GM21447 (cell line): Measurements from ENCODE around the gene STAG2.
"Not testable (repeated sequence)": the region's sequence is repeated elsewhere in the genome, so short reads cannot be mapped to it uniquely, and the experiment has no call there.

Experiments used
- ATAC-seq: cut with Tn5 transposase; IDR thresholded peaks from one replicate; pipeline ENCODE4 v1.9.1; 2021; ENCODE audit not compliant: unreplicated experiment

STAG2 gene

DNA sequence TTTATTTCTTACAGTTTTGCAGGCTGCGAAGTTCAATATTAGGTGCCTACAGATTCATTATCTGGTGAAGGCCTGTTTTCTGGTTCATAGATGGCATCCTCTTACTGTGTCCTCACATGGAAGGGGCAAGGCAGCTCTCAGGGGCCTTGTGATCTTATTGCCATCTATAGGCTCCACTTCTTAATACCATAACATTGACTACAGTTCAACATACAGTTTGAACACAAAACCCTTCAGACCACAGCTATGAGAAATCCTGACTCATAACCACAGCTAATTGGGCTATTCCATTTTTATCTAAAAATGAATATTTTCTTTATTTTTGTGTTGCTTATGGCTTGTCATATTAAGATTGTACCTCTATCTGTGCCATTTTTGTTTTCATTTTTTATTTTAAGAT, 72.3 kb downstream of the STAG2 start:
- ATAC-seq = no peak

DNA sequence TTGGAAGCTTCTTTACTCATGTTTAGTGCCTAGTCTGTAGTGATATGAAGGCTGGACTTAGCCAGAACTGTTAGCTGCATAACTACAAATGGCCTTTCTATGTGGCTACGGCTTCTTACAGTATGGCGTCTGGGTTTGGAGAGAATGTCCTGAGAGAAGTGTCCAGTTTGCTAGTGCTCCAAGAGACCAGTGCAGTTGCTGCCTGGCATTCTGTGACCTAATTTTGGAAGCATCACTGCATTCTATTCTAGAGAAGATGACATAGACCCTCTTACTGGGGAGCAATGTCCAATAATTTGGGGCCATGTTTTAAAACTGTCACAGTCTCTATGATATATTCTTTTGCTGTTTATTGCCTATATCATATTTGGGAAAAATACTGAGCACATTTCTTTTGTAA, 74.2 kb downstream of the STAG2 start:
- ATAC-seq = no peak

DNA sequence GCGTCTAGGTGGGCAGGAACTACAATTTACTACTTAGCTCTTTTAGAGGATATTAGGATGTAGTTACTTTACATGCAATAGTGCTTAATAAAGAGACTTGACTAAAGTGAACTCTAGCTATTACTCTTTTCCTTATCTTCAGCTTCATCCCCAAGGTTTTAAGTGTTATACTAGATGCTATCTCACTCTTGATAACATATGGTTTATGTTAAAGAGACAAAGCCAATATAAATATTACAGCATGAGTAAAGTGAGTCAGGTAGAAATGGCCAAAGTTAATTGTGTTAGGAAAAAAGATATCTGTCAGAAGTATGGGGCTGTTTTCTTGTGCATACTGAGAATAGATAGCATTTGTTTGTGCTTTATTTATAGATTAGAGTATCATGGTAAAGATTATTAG, 80.5 kb downstream of the STAG2 start:
- ATAC-seq = no peak

DNA sequence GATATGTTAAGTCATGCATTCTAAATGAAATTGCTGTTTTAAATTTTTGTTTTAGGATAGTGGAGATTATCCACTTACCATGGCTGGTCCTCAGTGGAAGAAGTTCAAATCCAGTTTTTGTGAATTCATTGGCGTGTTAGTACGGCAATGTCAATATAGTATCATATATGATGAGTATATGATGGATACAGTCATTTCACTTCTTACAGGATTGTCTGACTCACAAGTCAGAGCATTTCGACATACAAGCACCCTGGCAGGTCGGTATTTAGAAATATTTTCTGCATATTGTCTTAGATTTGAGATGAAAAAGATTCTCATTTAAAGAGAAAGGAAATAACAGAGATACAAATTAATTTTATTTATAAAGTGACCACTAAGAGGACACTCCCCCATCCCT, 83.6 kb downstream of the STAG2 start:
- ATAC-seq = no peak

DNA sequence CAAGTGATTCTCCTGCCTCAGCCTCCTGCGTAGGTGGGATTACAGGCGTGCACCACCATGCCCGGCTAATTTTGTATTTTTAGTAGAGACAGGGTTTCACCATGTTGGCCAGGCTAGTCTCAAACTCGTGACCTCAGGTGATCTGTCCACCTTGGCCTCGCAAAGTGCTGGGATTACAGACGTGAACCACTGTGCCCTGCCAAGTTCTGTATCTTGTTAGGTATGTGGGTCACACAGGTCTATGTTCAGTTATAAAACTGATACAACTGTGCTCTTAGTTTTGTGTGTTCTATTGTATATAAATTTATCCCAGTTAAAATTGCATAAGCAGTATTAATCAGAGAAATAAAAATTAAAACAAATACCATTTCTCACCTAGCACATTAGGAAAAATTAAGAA, 122.9 kb downstream of the STAG2 start:
- ATAC-seq = not testable (repeated sequence)

DNA sequence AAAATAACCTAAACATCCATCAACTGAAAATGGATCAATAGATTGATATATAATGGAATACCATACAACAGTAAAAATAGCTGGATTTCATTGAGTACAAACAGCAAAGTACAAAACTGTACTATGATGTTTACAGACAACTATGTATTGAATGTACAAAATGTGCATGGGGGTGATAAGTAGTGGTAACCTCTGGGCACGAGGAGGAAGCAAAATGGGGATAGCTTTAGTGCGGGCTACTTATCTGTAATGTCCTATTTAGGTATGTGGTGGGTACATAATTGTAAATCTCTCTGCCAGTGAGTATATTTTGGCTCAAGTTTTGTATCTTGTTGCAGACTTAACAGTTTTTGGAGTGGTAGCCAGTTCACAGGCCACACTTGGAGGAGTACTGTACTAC, 123.6 kb downstream of the STAG2 start:
- ATAC-seq = no peak

DNA sequence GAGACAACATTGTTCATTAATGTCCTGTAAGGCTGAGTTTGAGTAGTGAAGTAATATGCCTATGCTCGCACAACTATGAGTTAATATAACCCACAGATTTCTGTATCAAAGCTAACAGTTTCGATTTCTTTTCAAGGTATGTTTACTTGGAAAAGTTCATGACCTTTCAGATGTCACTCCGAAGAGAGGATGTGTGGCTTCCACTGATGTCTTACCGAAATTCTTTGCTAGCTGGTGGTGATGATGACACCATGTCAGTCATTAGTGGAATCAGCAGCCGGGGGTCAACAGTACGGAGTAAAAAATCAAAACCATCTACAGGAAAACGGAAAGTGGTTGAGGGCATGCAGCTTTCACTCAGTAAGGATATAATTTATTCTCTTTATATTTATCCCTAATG, 124.9 kb downstream of the STAG2 start:
- ATAC-seq = no peak

DNA sequence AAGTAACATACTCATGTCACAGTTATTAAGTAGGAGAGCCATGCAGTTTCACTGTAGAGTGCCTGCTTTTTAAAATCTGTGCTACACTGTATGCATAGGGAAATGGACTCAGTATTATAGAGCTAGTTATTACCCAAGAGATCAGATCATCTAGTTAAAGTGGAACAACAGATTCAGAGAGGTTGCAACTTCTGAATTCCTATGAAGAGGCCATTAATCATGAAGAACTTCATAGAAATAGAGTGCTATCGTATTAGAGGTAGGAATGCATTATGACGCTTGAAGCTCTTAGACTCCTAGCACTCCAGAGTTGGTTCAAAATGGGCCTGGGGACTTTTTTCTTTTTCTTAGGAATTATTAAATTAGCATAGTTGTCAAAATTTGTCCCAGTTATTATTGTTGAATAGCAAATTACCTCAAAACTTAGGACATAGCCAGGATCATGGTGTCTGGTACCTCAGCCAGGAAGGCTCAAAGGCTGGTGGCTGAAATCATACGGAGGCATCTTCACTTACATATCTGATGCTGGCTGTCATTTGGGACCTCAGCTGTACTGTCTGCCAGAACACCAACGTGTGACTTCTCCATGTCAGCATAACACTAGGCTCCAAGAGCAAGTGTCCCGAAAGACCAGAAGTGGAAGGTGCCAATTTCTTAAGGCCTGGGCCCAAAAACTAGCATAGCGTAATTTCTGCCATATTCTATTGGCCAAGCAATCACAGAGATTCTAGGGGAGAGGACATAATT, 125.7 kb downstream of the STAG2 start:
- ATAC-seq = no peak

DNA sequence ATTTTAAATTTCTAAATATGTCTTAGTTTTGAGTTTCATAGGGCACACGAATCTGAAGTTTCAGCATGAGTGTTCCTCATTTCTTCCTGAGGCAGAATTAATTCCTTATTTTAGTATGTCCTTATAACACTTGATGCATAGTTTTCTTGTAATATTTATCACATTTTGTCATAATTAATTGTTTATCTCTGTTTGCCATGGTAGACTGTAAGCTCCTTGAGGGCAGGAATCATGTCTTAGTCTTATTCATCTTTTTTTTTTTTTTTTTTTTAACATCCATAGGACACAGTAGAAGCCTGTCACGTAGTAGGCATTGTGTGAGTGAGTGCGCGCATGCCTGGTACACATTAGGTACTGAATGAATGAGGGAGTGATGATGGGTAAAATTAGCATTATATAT, 131.7 kb downstream of the STAG2 start:
- no peak for ATAC-seq

DNA sequence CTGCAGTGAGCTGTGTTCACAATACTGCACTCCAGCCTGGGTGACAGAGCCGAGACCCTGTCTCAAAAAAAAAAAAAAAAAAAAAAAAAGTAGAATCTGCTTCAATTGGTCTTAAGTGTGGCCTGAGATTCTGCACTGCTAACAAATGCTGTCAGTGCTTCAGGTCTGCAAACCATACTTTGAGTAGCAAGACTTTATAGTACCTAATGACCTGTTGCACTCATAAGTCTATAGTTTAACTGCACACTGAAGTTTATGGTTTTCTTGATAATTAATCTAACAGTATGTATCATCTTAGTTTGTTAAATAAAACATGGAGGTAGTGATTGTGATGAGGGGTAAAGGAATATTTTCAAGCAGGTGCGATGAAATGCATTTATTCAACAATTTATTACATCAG, 135.6 kb downstream of the STAG2 start:
- no peak for ATAC-seq

DNA sequence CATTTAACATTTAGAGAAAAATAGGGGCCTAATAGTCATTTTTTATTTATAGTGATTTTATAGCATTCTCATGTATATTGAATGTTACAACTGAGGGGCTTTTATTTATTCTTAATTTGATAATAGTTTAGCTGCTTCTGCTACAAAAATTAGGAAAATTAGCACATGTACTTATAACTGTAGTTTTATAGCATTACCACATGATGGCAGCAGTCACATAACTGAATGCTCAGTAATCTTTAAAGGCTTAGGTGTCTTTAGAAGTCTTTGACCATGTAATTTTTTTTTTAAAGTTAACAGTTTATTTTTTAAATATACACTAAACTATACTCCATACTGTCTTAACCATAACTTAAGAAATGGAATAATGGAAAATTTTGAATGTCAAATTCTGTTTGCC, 136.6 kb downstream of the STAG2 start:
- ATAC-seq = no peak

DNA sequence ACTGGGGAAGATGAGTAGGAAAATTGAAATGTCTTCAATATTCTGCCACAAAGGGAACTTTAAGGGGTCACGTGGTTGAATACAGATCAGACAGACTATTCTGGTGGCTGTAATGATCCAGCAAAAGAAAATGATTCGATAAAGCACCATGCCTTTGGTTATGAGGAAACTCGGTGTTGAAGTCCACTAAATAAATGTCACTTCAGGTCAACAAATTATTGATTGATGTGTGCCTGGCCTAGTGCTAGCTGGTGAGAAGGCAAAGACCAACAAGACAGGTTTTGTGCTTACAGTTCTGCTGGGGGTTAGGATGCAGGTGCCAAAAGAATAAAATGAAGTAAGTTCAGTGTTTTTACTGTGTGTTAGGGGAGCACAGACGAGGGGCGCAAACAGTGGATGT, 142.5 kb downstream of the STAG2 start:
- ATAC-seq = no peak

DNA sequence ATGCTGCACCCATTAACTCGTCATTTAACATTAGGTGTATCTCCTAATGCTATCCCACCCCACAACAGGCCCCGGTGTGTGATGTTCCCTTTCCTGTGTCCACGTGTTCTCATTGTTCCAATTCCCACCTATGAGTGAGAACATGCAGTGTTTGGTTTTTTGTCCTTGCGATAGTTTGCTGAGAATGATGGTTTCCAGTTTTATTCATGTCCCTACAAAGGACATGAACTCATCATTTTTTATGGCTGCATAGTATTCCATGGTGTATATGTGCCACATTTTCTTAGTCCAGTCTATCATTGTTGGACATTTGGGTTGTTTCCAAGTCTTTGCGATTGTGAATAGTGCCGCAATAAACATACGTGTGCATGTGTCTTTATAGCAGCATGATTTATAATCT, 143.0 kb downstream of the STAG2 start:
- not testable (repeated sequence) for ATAC-seq

DNA sequence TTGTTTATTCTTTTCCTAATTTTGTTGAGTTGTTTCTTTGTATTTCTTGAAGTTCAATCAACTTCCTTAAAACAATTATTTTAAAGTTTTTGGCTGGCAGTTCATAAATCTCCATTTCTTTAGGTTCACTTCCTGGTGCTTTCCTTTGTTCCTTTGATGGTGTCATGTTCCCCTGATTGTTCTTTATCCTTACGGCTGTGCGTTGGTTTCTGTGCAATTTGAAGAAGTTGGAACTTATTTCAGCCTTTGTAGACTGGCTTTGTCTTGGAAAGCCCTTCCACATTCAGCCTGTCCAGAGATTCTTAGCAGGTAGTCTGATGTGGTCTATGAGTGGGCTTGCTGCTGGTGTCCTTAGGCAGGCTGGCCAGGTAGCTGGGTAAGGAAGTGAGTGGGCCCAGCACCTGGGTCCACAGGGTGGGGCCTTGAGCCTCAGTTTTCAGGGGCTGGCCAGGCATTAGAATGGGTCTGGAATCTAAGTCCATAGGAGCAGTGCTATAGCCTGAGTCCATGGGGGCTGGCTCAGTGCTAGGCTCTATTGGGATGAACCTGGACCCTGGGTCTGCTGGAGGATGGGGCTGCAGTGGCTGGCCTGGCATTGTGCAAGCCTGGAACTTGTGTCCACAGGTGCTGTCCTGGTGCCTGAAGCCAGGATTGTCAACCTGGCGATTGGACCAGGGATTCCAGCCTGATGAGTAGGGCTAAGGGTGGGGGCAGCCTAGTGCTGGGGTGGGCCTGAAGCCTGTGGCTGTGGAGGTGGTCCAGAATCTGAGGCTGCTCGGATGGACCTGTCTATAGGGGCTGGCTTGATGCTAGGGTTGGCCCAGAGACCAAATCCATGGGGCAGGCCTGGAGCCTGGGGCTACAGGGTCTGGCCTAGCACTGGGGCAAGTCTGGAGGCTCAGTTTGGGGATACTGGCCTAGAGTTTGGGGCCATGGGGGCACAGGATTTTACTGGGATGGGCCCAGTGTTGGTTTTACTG, 152.4 kb downstream of the STAG2 start:
- no peak for ATAC-seq

DNA sequence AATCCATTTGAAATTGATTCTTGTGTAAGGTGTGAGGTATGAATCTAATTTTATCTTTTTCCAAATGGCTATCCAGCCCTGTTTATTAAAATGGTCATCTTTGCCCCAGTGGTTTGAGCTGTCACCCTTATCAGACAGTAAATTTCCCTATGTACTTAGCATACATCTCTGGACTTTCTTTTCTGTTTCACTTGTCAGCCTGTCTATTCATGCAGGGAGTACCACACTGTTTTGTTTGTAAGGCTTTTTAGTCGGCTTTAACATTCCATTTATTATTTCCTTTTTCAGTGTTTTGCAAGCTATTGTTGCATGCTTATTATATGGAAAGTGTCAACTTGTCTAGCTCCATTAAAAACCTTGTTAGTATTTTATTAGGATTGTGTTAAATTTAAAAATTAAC, 155.8 kb downstream of the STAG2 start:
- no peak for ATAC-seq

DNA sequence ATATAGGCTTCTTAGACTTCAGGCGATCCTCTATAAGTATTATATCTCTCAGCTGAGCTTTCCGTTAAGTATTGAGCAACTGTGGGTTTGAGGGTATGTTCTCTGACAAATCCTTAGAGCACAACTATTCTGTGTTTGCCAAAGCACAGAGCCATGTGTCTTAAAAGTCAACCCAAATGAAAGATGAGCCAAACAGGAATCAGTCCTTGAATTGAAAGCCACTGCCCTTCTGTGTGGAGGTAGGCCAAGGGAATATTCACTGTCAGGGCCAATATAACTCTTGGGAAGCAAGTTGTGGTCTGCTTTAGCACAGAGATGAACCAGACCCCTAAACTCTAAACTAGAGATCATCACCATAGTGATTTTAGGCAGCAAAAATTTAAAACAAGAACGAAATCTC, 164.0 kb downstream of the STAG2 start:
- no peak for ATAC-seq

DNA sequence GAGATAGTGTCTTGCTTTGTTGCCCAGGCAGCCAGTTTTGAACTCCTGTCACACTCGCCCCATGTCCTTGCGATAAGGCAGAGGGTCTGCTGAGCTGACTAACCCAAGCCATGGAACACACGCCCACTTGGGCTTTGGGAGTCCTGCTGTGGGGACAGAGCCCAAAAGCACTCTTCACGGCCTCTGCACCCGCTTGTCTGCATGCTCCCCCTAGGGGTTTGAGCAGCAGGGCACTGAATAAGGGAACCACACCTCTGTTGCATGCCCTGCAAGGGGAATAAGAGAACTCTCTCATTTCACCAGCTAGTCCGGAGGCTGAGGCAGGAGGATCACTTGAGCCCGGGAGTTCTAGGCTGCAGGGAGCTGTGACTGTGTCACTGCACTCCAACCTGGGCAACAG, 166.0 kb downstream of the STAG2 start:
- no peak for ATAC-seq

DNA sequence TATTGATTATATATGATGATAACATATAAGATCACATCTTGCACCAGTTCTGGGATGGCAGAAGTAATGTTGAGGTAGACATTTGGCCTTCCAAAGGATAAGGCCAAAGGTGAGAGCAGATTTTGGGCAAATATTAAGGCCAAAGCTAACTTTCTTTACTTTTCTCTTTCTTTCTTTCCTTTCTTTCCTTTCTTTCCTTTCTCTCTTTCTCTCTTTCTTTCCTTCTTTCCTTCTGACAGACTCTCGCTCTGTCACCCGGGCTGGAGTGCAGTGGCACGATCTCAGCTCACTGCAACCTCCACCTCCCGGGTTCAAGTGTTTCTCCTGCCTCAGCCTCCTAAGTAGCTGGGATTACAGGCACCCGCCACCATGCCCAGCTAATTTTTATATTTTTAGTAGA, 170.9 kb downstream of the STAG2 start:
- not testable (repeated sequence) for ATAC-seq

DNA sequence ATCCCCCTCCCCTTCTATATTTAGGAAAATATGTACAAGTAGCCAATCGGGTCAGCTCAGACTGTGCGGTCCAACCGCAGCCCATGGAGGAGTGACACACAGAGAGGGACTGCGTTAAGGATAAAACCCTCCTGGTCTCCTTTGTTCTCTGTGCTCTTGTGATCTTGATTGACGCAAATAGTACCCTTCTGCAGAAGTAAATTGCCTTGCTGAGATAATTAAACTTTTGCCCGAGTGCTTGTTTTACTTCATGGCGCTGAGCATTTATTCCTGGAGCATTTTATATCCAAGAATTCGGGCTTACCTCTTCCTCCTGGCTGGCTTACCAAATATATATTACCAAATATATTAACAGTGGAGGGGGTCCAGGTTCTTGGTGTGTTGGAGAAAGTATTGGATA, 184.2 kb downstream of the STAG2 start:
- ATAC-seq = no peak

DNA sequence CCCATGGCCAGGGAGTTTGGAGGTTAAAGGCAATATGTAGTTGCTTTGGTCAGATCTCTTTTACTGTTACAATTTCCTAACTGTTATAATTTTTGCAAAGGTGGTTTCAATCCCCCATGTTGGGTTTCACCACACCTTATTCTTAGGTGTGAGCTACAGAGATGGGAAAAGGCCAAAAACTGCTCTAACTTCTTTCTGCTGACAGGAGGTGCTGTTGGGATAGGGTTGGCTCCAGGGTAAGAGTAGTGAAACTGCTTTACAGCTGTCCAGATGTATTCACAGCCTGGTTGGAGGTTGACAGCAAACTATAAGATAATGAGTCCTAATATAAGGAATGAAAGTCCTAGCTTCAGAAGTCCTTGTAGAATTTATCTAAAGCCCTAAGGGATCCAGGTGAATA, 189.7 kb downstream of the STAG2 start:
- no peak for ATAC-seq
